Measurements from ENCODE around the gene CC2D2A. TPM values are rescaled to one million over a fixed set of nuclear protein-coding genes. Genes with fewer than 3 reads are reported as not detected.

Gene CC2D2A
- total RNA-seq, 1 donor from 2014 or later: 15.2 TPM

DNA sequence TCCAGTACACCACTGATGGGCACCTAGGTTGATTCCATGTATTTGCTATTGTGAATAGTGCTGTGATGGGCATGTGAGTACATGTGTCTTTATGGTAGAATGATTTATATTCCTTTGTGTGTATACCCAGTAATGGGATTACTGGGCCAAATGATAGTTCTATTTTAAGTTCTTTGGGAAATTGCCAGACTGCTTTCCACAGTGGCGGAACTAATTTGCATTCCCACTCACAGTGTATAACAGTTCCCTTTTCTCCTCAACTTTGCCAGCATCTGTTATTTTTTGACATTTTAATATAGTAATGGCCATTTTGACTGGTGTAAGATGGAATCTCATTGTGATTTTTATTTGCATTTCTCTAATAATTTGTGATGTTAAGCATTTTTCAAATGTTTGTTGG lies 25.9 kb downstream of the CC2D2A start:
- no peak overlapping the region for H3K4me3 ChIP-seq (ENCODE audit: low read depth, low read length)
- DNase-seq (ENCODE audit: low read depth): no peak
- no peak for TF ChIP-seq CTCF (conservative IDR thresholded peaks at IDR 0.05; ENCODE audit: low read depth, low read length)

DNA sequence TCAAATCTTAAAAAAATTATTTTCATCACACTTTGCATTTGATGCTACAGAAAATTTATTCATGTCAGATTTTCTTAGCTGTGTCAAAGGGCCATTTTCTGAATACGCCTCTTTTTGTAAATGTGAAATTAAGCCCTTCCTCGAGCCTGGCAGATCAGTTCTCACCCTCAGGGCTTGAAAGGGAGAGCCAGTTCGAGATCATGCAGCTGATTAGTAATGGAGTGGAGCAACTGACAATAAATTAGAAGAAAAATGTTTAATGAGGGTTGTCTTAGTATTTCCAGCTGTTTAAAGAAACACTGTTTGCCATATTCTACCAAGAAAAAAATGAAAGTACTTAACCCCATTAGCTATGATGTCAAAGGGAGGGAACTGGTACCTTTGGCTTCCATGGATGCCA lies 28.7 kb downstream of the CC2D2A start:
- H3K4me3 ChIP-seq (ENCODE audit: low read depth, low read length): no peak overlapping the region
- DNase-seq (ENCODE audit: low read depth): no peak
- no peak for TF ChIP-seq CTCF (conservative IDR thresholded peaks at IDR 0.05; ENCODE audit: low read depth, low read length)

DNA sequence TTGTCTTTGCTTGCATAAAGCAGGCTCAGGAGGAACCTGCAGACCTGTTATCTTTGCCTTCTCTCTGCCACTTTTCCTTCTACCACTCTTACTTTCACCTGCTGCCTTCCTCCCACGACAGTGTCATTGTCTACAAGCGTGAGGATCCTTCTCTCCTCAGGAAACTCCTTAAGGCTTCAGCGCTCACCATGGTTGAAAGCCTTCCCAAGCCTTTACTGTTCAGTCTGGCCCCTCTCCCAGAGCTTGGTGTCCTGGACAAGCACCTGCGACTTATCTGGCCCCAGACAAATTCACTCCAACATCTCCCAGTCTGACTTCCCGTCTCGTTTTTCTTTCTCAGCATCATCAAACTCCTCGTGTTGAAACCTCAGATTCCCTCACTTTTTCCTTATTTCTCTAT lies 31.0 kb downstream of the CC2D2A start:
- no peak for TF ChIP-seq CTCF (conservative IDR thresholded peaks at IDR 0.05; ENCODE audit: low read depth, low read length)
- H3K4me3 ChIP-seq (ENCODE audit: low read depth, low read length): no peak overlapping the region
- no peak for DNase-seq (ENCODE audit: low read depth)

GRCh38 chr4:15501941-15502340 lies 32.3 kb downstream of the CC2D2A start:
- no peak for TF ChIP-seq CTCF (conservative IDR thresholded peaks at IDR 0.05; ENCODE audit: low read depth, low read length)
- no peak overlapping the region for H3K4me3 ChIP-seq (ENCODE audit: low read depth, low read length)
- no peak for DNase-seq (ENCODE audit: low read depth)

DNA sequence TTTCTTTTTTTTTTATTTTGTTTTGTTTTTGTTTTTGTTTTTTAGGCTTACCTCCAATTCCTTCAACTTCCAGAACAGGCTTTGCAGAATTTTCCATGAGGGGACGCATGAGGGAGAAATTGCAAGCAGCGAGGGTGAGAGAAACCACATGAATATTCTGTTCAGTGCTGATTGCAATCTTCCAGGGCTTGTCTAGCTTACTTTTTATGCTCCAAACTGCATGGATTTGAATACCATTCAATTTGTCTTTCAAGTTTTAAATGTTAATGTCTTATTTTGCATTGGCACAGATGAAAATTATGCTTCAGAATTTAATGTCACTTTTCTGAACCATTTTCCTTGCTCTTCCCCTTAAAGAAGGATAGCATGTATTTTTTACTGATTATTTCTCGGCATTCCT lies 32.7 kb downstream of the CC2D2A start:
- no peak overlapping the region for H3K4me3 ChIP-seq (ENCODE audit: low read depth, low read length)
- DNase-seq (ENCODE audit: low read depth): no peak
- TF ChIP-seq CTCF (conservative IDR thresholded peaks at IDR 0.05; ENCODE audit: low read depth, low read length): no peak

- TF ChIP-seq CTCF (conservative IDR thresholded peaks at IDR 0.05; ENCODE audit: low read depth, low read length): no peak
- H3K4me3 ChIP-seq (ENCODE audit: low read depth, low read length): no peak overlapping the region
- DNase-seq (ENCODE audit: low read depth): no peak
Measured at GRCh38 chr4:15504041-15504440, 34.4 kb downstream of the CC2D2A start.

DNA sequence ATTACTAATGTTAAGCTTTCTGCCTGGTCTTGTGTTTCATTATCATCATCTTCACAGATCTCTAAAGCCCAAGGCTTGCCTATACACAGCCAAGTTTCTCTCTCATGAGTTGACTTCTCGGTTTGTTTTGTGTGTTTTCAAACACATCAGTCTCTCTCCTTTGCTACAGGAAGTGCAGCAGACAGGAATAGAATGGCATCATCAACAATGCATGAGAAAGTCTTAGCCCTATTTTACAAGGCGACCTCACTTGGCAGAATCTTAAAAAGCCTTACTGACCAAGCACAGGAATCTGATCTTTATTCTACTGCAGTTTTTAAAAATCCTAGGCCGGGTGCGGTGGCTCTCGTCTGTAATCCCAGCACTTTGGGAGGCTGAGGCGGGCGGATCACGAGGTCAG lies 36.8 kb downstream of the CC2D2A start:
- TF ChIP-seq CTCF (conservative IDR thresholded peaks at IDR 0.05; ENCODE audit: low read depth, low read length): no peak
- no peak for DNase-seq (ENCODE audit: low read depth)
- no peak overlapping the region for H3K4me3 ChIP-seq (ENCODE audit: low read depth, low read length)

Data from epithelial cell of proximal tubule (primary cell).